Activated CD4-positive, alpha-beta T cell treated with anti-CD3 and anti-CD28 coated beads, Interleukin-2, amount 10 ng/mL, durations not matched to agents 7 days and 5 days (primary cell): ENCODE results near the gene CCR8. TPM values are rescaled to one million over a fixed set of nuclear protein-coding genes. Genes with fewer than 3 reads are reported as not detected.

ENCODE experiments used
- CTCF ChIA-PET: fragments of 350-600 bp; sonication (Branson Sonifier 250); formaldehyde crosslinking; loops from one replicate; lab custom pipeline; 2021; ENCODE audit warnings: antibody characterized with exemption; lab: Charles Lee
- POLR2A ChIA-PET: fragments of 350-600 bp; sonication (Branson Sonifier 250); formaldehyde crosslinking; loops from one replicate; lab custom pipeline; 2021; ENCODE audit warnings: antibody characterized with exemption; lab: Charles Lee
- DNase-seq: peaks from one replicate; pipeline ENCODE4 v3.0.0-alpha.2; 2020
- H3K27ac Mint-ChIP-seq: one replicate; pipeline ENCODE4 v1.8.0; 2021; ENCODE audit warnings: mild to moderate bottlenecking, moderate library complexity, mixed read lengths
- H3K27me3 Mint-ChIP-seq: one replicate; pipeline ENCODE4 v1.8.0; 2021; ENCODE audit warnings: mixed read lengths
- H3K36me3 Mint-ChIP-seq: one replicate; pipeline ENCODE4 v1.8.0; 2021; ENCODE audit warnings: low read depth, mixed read lengths
- H3K4me1 Mint-ChIP-seq: one replicate; pipeline ENCODE4 v1.8.0; 2021; ENCODE audit warnings: mixed read lengths
- H3K4me3 Mint-ChIP-seq: one replicate; pipeline ENCODE4 v1.8.0; 2021; ENCODE audit warnings: mild to moderate bottlenecking, moderate library complexity, mixed read lengths
- H3K9me3 Mint-ChIP-seq: one replicate; pipeline ENCODE4 v1.8.0; 2021; ENCODE audit warnings: mixed read lengths
- total RNA-seq, 2 experiments: library from RNA; stranded (reverse); gene quantifications; one replicate each; pipeline ENCODE4 v1.2.3, GENCODE V29; 2021

The CCR8 gene, protein sequence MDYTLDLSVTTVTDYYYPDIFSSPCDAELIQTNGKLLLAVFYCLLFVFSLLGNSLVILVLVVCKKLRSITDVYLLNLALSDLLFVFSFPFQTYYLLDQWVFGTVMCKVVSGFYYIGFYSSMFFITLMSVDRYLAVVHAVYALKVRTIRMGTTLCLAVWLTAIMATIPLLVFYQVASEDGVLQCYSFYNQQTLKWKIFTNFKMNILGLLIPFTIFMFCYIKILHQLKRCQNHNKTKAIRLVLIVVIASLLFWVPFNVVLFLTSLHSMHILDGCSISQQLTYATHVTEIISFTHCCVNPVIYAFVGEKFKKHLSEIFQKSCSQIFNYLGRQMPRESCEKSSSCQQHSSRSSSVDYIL
- total RNA-seq: 1 to 10 TPM in 1 of 2 experiments, under 1 TPM in 1; 0.74 to 1.9 TPM

DNA sequence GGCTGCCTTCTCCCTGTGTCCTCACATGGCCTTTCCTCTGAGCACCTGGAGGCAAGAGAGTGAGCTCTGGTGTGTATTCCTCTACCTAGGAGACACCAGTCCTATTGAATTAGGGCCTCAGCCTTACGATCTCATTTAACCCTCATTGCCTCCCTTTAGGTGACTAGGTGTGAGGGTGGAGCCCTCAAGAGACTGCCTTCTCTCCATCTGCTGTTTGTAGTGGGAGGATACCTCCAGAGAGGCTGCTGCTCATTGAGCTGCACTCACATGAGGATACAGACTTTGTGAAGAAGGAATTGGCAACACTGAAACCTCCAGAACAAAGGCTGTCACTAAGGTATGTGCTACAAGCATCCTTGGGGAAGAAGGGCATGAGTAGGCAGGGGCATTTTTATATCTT is at the start of gene CCR8:
CCR8 (plus strand) TSS at position 217 of the 400 bp plus-strand sequence. CDS start 2,623 bp downstream, outside the sequence.
- H3K4me1 Mint-ChIP-seq: peaks cover 41% of the 10 kb centered on the region
- POLR2A ChIA-PET: no interaction called here
- no peaks in the 10 kb centered on the region for H3K36me3 Mint-ChIP-seq
- peak within 1 kb of the TSS; percentile 1 for H3K27ac Mint-ChIP-seq
- H3K9me3 Mint-ChIP-seq: peaks cover 1% of the 10 kb centered on the region
- no peak for DNase-seq
- no peak within 1 kb of the TSS for H3K4me3 Mint-ChIP-seq
- CTCF ChIA-PET: interaction anchor here (1.7 kb wide), 1 partner anchor 34 kb away, joined by 4 read pairs; no protein-coding TSS in a partner anchor
- H3K27me3 Mint-ChIP-seq: no peaks in the 10 kb centered on the region

DNA sequence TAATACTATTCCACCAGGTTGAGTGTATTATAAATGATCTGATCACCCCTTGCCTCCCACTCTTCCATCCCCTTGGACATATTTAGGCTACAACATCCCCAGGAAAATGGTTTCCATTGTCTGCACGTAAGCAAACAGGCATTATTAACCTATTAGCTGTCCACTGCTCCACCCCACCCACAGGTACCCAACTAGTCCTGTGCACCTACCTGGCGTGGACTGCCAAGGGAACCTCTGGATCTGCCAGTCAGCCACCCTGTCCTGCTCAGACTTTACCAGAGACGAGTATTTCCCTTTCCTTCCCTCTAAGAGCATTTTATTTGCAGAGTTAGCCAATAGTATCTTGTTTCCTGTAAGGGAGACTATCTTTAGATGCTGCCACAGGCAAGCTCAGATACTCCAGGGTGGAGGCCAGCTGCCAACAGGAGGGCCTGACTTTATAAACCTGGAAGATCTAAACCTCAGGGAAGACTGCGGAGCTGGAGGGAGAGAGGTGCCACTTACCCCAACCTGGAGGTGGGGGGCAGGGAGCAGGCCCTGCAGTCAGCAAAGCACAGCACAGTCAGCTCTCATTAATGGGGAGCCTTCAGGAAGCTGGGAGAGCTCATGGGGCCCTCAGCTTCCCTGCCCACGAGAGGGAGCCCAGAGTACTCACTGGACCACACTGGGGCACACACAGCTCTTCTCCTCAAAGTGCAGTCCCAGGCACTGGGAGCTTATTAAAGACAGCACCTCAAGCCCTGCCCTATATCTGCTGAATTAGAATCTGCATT is 49.6 kb upstream of the CCR8 start, which contains the start of gene CX3CR1:
CX3CR1 (minus strand) TSS at position 292 of the 773 bp plus-strand sequence. CDS start 13,527 bp downstream, outside the sequence.
- ChIA-PET CTCF (interaction anchor here (0.9 to 10.7 kb wide), 5 partner anchors 11 to 104 kb away, joined by 3 to 146 read pairs (median 5); partner anchors contain the start of gene XIRP1), POLR2A (no interaction called here)
- H3K36me3 Mint-ChIP-seq: no peaks in the 10 kb centered on the region
- peaks cover 61% of the 10 kb centered on the region for H3K4me1 Mint-ChIP-seq
- no peak within 1 kb of the TSS for H3K4me3 Mint-ChIP-seq
- DNase-seq: no peak
- H3K27me3 Mint-ChIP-seq: peaks cover 24% of the 10 kb centered on the region
- H3K27ac Mint-ChIP-seq: no peak within 1 kb of the TSS
- H3K9me3 Mint-ChIP-seq: no peaks in the 10 kb centered on the region

DNA sequence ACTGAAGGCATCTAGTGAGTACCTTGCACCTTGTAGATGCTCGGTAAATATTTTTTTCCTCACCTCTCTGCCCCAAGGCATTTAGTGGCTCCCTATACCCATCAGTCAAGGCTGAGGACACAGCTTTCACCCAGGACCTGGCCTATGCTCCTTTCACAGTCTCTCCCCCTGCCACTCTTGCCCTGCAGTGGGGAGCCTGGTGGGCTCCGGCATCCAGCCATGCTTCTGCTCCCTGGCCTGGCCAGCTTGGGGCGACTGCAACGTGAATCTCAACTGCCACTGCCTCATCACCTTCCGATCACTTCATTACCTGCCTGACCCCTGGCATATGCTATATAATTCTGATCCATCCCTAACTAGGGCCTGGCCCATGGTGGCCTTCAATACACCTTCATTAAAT is 48.9 kb upstream of the CCR8 start:
- no peaks in the 10 kb centered on the region for H3K36me3 Mint-ChIP-seq
- ChIA-PET CTCF (interaction anchor here (0.6 to 10.7 kb wide), 5 partner anchors 10 to 625 kb away, joined by 3 to 146 read pairs (median 5); partner anchors contain the start of gene XIRP1), POLR2A (no interaction called here)
- H3K27ac Mint-ChIP-seq: no peak overlapping the region
- DNase-seq: no peak
- no peaks in the 10 kb centered on the region for H3K9me3 Mint-ChIP-seq
- peaks cover 19% of the 10 kb centered on the region for H3K27me3 Mint-ChIP-seq
- H3K4me1 Mint-ChIP-seq: peaks cover 61% of the 10 kb centered on the region
- no peak overlapping the region for H3K4me3 Mint-ChIP-seq

DNA sequence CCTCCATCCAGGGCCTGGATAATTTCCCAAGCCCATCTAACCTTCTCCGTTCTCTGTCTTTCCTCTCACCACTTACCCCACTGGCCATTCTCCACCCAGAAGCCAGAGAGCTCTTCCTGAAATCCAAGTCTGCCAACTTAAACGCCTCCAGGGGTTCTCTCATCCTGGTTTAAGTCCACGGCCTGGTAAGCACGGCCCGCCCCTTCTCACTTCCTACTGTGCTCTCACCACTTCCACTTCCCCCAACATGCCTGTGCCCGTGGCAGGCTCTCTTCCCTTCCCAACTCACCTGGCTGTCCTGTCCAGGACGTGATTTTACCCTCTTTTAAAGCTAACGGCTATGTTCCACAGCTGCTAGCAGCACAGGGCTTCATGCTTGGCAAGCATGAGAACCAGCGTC is 48.0 kb upstream of the CCR8 start:
- DNase-seq: no peak
- POLR2A ChIA-PET: no interaction called here
- peaks cover 53% of the 10 kb centered on the region for H3K4me1 Mint-ChIP-seq
- CTCF ChIA-PET: interaction anchor here (0.9 to 2.9 kb wide), 4 partner anchors 10 to 165 kb away, joined by 3 to 12 read pairs (median 4); no protein-coding TSS in a partner anchor
- H3K9me3 Mint-ChIP-seq: no peaks in the 10 kb centered on the region
- H3K36me3 Mint-ChIP-seq: no peaks in the 10 kb centered on the region
- H3K27ac Mint-ChIP-seq: peak overlapping the region; percentile 43
- H3K4me3 Mint-ChIP-seq: no peak overlapping the region
- peaks cover 11% of the 10 kb centered on the region for H3K27me3 Mint-ChIP-seq

DNA sequence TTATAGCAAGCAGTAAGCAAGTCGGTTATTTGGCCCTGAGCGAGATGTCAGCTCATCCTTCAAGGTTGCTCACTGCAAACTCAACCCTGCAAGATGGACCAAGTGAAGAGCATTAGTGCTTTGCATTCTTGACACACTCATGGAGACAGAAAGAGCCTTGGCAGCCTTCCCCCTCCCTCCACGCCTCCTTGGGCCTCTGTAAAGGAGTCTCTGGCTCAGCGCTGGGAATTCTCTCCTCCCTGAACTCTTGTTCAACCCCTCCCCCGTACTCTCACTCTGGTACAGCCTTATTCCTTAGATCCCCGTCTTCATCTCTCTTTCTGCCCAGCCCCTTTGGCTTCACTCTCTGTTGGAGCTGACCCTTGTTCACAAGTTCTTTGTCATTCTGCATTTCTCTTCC is 47.5 kb upstream of the CCR8 start:
- H3K36me3 Mint-ChIP-seq: no peaks in the 10 kb centered on the region
- POLR2A ChIA-PET: no interaction called here
- peaks cover 6% of the 10 kb centered on the region for H3K27me3 Mint-ChIP-seq

DNA sequence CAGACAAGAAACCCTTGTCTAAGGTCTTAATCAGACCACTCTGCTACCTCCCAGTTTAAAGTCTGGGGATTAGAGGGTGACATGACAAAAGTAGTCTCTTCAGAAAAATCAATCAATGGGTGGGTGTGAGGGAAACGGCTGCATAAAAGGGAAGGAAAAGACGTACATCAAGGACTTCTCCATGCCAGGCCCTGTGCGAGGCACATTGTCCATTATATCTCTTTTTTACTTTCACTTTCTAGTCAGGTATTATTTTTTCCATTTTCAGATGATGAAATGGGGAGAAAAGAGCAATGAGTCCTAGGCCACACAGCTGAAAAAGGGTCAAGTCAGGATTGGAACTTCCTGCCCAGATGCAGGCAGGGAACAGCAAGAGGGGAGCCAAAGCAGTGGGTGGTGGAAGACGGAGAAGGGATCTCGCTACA is 45.0 kb upstream of the CCR8 start:
- ChIA-PET CTCF (no interaction called here), POLR2A (no interaction called here)
- no peak for DNase-seq
- Mint-ChIP-seq H3K4me3 (no peak overlapping the region), H3K4me1 (peaks cover 49% of the 10 kb centered on the region), H3K27ac (no peak overlapping the region), H3K27me3 (peaks cover 3% of the 10 kb centered on the region), H3K9me3 (no peaks in the 10 kb centered on the region), H3K36me3 (no peaks in the 10 kb centered on the region)

More for the DNA sequence above, 47.5 kb upstream of the CCR8 start:
- CTCF ChIA-PET: interaction anchor here (0.9 to 2.9 kb wide), 4 partner anchors 10 to 165 kb away, joined by 3 to 12 read pairs (median 4); no protein-coding TSS in a partner anchor
- Mint-ChIP-seq H3K27ac (no peak overlapping the region), H3K4me1 (peaks cover 48% of the 10 kb centered on the region), H3K4me3 (no peak overlapping the region), H3K9me3 (no peaks in the 10 kb centered on the region)
- no peak for DNase-seq

DNA sequence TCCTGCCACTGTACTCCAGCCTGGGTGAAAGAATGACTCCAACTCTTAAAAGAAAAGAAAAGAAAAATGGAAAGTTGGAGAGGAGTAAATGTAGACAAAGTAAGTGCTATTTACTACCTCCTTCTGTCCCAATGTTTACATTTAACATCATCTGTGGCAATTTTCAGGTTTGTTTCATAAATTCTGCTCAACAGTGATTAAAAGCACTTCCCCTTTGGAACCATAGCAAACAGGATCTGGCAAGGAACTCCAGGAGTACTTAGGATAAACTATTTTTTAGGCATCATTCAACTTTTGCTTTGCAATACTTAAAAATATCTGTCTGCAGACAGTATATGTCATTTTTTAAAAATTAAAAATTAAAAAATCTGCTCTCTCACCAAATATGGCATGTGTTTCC is 44.2 kb upstream of the CCR8 start:
- Mint-ChIP-seq H3K9me3 (no peaks in the 10 kb centered on the region), H3K27ac (no peak overlapping the region), H3K4me1 (peaks cover 48% of the 10 kb centered on the region), H3K27me3 (no peaks in the 10 kb centered on the region), H3K4me3 (no peak overlapping the region), H3K36me3 (no peaks in the 10 kb centered on the region)
- POLR2A ChIA-PET: no interaction called here
- CTCF ChIA-PET: interaction anchor here (0.6 to 0.9 kb wide), 3 partner anchors 11 to 195 kb away, joined by 3 read pairs; no protein-coding TSS in a partner anchor
- DNase-seq: no peak

DNA sequence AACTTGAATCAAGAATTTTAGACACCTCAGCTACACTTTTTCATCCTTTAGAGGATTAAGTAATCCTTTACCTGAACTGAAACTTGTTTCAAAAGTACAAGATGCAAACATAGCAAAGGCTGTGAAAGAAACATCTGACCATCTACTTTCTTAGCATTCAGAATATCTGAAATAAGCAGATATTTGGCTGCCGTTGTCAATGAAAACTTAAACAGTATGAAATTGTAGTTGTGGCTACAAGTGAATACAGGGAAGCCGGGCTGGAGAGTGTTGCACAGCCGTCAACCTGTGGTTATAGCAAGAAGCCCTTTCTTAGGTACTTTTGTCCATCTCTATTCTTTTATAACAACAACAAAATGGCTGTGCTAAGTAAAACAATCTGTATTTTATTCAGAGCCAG is 42.7 kb upstream of the CCR8 start:
- ChIA-PET CTCF (interaction anchor here (2.1 to 10.0 kb wide), 6 partner anchors 11 to 137 kb away, joined by 6 to 275 read pairs (median 22); partner anchors contain the start of genes CX3CR1 and XIRP1), POLR2A (no interaction called here)
- no peak overlapping the region for H3K4me3 Mint-ChIP-seq
- peaks cover 43% of the 10 kb centered on the region for H3K4me1 Mint-ChIP-seq
- no peaks in the 10 kb centered on the region for H3K27me3 Mint-ChIP-seq
- no peaks in the 10 kb centered on the region for H3K36me3 Mint-ChIP-seq
- H3K27ac Mint-ChIP-seq: no peak overlapping the region
- H3K9me3 Mint-ChIP-seq: no peaks in the 10 kb centered on the region
- DNase-seq: no peak

DNA sequence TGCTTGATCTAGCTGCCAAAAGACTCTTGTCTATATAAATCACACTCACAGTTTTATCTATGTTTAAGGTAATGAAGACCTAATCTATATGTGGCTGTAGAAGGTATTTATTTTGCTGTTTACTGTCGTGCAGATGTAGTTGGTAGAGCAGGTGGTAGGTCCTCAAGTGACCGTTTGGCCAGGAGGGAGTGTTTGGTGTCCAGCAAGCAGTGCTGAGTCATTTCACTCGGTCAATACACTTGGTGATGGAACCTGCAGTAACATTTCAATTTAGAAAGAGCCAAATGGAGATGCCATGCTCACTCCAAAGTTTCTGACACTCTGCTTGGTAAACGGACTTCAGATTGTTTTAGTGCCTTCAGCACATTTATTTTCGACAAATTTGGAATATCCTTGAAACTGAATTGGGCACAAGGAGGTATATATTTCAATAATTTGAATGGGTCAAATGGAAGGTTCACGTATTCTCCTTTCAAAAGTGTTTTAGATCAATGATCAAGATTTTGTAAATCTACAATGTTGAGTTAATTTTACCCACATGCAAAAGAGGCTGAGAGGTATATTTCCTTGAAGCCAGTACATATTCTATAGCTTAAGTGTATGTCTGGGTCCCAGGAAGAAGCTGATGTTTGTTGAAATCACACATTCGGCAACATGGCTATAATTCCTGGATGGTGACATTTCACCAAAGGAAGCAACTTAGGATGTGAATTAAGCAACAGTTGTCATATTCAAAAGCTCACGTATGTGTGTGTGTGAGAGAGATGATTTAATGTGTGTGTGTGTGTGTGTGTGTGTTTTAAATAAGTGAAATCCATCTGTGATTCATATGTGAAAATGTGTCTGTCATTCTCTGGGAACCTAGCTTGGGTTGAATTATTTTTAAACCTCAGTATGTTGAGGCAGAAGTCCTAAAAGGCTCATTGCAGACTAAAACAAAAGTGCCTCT is 42.0 kb upstream of the CCR8 start:
- H3K27me3 Mint-ChIP-seq: no peaks in the 10 kb centered on the region
- no peak overlapping the region for H3K4me3 Mint-ChIP-seq
- H3K4me1 Mint-ChIP-seq: peaks cover 40% of the 10 kb centered on the region
- H3K36me3 Mint-ChIP-seq: no peaks in the 10 kb centered on the region
- CTCF ChIA-PET: interaction anchor here (0.7 to 10.0 kb wide), 54 partner anchors 11 to 284 kb away, joined by 3 to 275 read pairs (median 4); partner anchors contain the start of genes CX3CR1 and XIRP1
- no peak overlapping the region for H3K27ac Mint-ChIP-seq
- POLR2A ChIA-PET: interaction anchor here (0.8 to 0.9 kb wide), 2 partner anchors 140 to 161 kb away, joined by 3 read pairs; no protein-coding TSS in a partner anchor
- DNase-seq: no peak
- no peaks in the 10 kb centered on the region for H3K9me3 Mint-ChIP-seq

DNA sequence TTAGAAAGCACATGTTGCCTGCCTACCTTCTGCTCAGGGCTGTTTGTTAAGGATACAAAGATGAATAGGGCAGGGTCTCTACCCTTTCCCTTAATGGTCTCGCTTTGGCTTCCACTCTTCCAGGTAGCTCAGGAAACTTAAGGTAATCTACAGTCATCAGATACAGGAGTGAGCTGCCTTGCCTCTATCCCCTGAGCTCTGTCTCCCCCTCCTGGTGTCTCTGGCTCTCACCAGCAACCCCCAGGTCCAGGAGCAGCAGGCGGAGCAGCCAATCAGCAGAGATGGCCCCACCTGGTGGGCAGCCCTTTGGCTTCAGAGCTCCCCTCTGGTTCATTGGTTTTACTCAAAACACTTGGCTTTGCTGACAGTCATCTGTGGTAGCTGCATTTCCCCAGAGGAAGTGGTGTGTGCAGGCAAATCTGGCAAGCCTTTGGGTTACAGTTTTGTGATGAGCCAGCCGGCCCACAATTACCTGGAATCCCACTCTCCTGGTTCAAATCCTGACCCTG is 41.2 kb upstream of the CCR8 start:
- Mint-ChIP-seq H3K27ac (peak overlapping the region; percentile 37), H3K36me3 (no peaks in the 10 kb centered on the region), H3K4me1 (peaks cover 45% of the 10 kb centered on the region), H3K4me3 (no peak overlapping the region), H3K27me3 (no peaks in the 10 kb centered on the region), H3K9me3 (no peaks in the 10 kb centered on the region)
- DNase-seq: peak; percentile 88
- ChIA-PET POLR2A (interaction anchor here (0.8 to 0.9 kb wide), 2 partner anchors 141 to 162 kb away, joined by 3 read pairs; no protein-coding TSS in a partner anchor), CTCF (interaction anchor here (0.6 to 10.0 kb wide), 63 partner anchors 10 to 285 kb away, joined by 3 to 275 read pairs (median 4); partner anchors contain the start of genes CX3CR1 and XIRP1)

DNA sequence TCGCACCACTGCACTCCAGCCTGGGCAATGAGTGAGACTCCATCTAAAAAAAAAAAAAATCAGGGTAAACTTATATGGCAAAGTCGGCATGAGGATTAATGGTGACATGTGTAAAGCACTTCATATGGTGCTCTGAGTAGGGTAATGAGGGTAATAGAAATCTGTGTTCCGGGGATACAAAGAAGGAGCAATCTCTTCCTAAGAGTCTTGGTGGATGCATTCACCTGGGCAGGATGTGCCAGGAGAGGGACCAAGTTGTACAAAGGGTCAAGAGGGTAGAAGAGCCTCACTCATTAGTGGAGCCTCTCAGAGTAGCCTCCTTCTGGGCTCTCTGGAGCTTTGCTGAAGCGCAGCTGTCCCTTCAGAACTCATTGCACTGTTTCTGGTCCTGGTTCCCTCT is 40.4 kb upstream of the CCR8 start:
- no peaks in the 10 kb centered on the region for H3K27me3 Mint-ChIP-seq
- DNase-seq: no peak
- peaks cover 46% of the 10 kb centered on the region for H3K4me1 Mint-ChIP-seq
- ChIA-PET POLR2A (no interaction called here), CTCF (interaction anchor here (0.7 to 10.0 kb wide), 48 partner anchors 9 to 212 kb away, joined by 3 to 275 read pairs (median 4); partner anchors contain the start of genes CX3CR1 and XIRP1)
- no peaks in the 10 kb centered on the region for H3K9me3 Mint-ChIP-seq
- no peaks in the 10 kb centered on the region for H3K36me3 Mint-ChIP-seq
- no peak overlapping the region for H3K27ac Mint-ChIP-seq
- H3K4me3 Mint-ChIP-seq: no peak overlapping the region
